Fibroblast of lung (primary cell): ENCODE measurements around the gene EPS8L2. TPM values are rescaled to one million over a fixed set of nuclear protein-coding genes. Genes with fewer than 3 reads are reported as not detected.
A peak's percentile ranks its signal among the peaks of the same experiment; 100 is the strongest.

Experiments used
- DNase-seq, 2 donors: peaks; one replicate each; pipeline versions ENCODE4 v3.0.0 to v3.0.0-alpha.2; 2010; ENCODE audit warnings: low read depth in 2 of 2
- H2AFZ ChIP-seq: 2 replicates; pipeline ENCODE4 v1.5.1; 2012; ENCODE audit warnings: low read length, control low read depth, inconsistent platforms
- H3K27ac ChIP-seq: 2 replicates; pipeline ENCODE4 v1.5.1; 2011; ENCODE audit warnings: low read length, control low read depth; ENCODE audit not compliant: insufficient read depth
- H3K27me3 ChIP-seq: 2 replicates; pipeline ENCODE4 v1.5.1; 2011; ENCODE audit warnings: mild to moderate bottlenecking, low read length; ENCODE audit not compliant: control insufficient read depth, insufficient read depth
- H3K36me3 ChIP-seq: 2 replicates; pipeline ENCODE4 v1.5.1; 2011; ENCODE audit warnings: low read length; ENCODE audit not compliant: control insufficient read depth, insufficient read depth
- H3K4me1 ChIP-seq: 2 replicates; pipeline ENCODE4 v1.5.1; 2011; ENCODE audit warnings: low read length; ENCODE audit not compliant: control insufficient read depth, insufficient read depth; ENCODE audit errors: extremely low read depth
- H3K4me2 ChIP-seq: 2 replicates; pipeline ENCODE4 v1.5.1; 2011; ENCODE audit warnings: low read length, control low read depth; ENCODE audit not compliant: insufficient read depth; ENCODE audit errors: extremely low read depth
- H3K4me3 ChIP-seq, 4 experiments: fragments of 200-600 bp in 1 of 4; sonication (generic) in 1 of 4; replicated peaks in 1 of 4; 2 replicates each; pipeline ENCODE4 v1.5.1; 2011 to 2016; ENCODE audit warnings: low read length in 4 of 4, low read depth in 3 of 4, mild to moderate bottlenecking in 3 of 4, control low read depth in 2 of 4, inconsistent platforms in 1 of 4, mixed read lengths in 1 of 4; ENCODE audit not compliant: insufficient read depth in 1 of 4; ENCODE audit errors: control extremely low read depth in 1 of 4
- H3K79me2 ChIP-seq: 2 replicates; pipeline ENCODE4 v1.5.1; 2012; ENCODE audit warnings: mild to moderate bottlenecking, low read length, inconsistent platforms; ENCODE audit not compliant: control insufficient read depth, insufficient read depth
- H3K9ac ChIP-seq: 2 replicates; pipeline ENCODE4 v1.5.1; 2011; ENCODE audit warnings: mild to moderate bottlenecking, low read length, control low read depth; ENCODE audit not compliant: insufficient read depth
- H3K9me3 ChIP-seq: 2 replicates; pipeline ENCODE4 v1.5.1; 2012; ENCODE audit warnings: low read depth, low read length; ENCODE audit not compliant: control insufficient read depth, insufficient read depth
- H4K20me1 ChIP-seq: 2 replicates; pipeline ENCODE4 v1.5.1; 2011; ENCODE audit warnings: low read length; ENCODE audit not compliant: control insufficient read depth, insufficient read depth; ENCODE audit errors: extremely low read depth
- CTCF ChIP-seq, 2 donors: IDR thresholded peaks in 1 of 2; conservative IDR thresholded peaks in 1 of 2; 1 replicate in 1 of 2; 2 replicates in 1 of 2; pipeline ENCODE4 v1.5.1; 2011 to 2012; ENCODE audit warnings: low read length in 2 of 2, control low read depth in 1 of 2, inconsistent platforms in 1 of 2, low read depth in 1 of 2, mild to moderate bottlenecking in 1 of 2
- EZH2 ChIP-seq: IDR thresholded peaks from 2 replicates; pipeline ENCODE4 v1.5.1; 2012; ENCODE audit warnings: low read length, control low read depth, mild to moderate bottlenecking; ENCODE audit errors: missing control alignments
- polyA plus RNA-seq, 2 donors: library from polyadenylated mRNA; depleted of rRNA in 1 of 2; stranded (reverse) in 1 of 2; unstranded in 1 of 2; fragments of >200 nt; gene quantifications; 2 replicates each; pipeline ENCODE4 v1.2.1, GENCODE V29; 2011 to 2012; ENCODE audit warnings: missing spikeins in 1 of 2
- total RNA-seq: library from RNA; depleted of rRNA; stranded (reverse); fragments of >200 nt; gene quantifications from 2 replicates; pipeline ENCODE4 v1.2.1, GENCODE V29; 2014

EPS8L2 gene
- total and polyA plus RNA-seq, 2 donors (not counting 1 experiment from before 2014, with no cell fraction given), result 18.4 to 54.2 TPM

GRCh38 chr11:693415-693831, 12.6 kb upstream of the EPS8L2 start:
- Histone ChIP-seq H4K20me1 (no peaks in the 10 kb centered on the region), H3K9me3 (no peaks in the 10 kb centered on the region), H3K36me3 (peaks cover 8% of the 10 kb centered on the region), H3K4me3 (peak overlapping the region; percentile 7 to 82 (median 30)), H2AFZ (no peak overlapping the region), H3K9ac (peak overlapping the region; percentile 46), H3K4me2 (peak overlapping the region; percentile 85), H3K79me2 (peaks cover 33% of the 10 kb centered on the region), H3K27ac (no peak overlapping the region), H3K4me1 (peaks cover 17% of the 10 kb centered on the region), H3K27me3 (no peaks in the 10 kb centered on the region)
- TF ChIP-seq EZH2 (no peak), CTCF (conservative IDR thresholded peaks at IDR 0.05 in 1 of 2, IDR thresholded peaks at IDR 0.05 in 1 of 2; ENCODE audit: low read depth in 1 of 2, low read length in 2 of 2) (no peak)
- DNase-seq, result peak in 1 of 2 donors; percentile 36

- H3K27ac ChIP-seq, result no peak overlapping the region
- no peak for DNase-seq
- H3K9me3 ChIP-seq, result no peaks in the 10 kb centered on the region
- H3K36me3 ChIP-seq, result peaks cover 4% of the 10 kb centered on the region
- peak overlapping the region; percentile 7 to 82 (median 43) for H3K4me3 ChIP-seq
- no peaks in the 10 kb centered on the region for H3K27me3 ChIP-seq
- no peaks in the 10 kb centered on the region for H4K20me1 ChIP-seq
- peak overlapping the region; percentile 30 for H3K9ac ChIP-seq
- H3K4me2 ChIP-seq, result peak overlapping the region; percentile 85
- TF ChIP-seq EZH2, result no peak
- TF ChIP-seq CTCF (conservative IDR thresholded peaks at IDR 0.05 in 1 of 2, IDR thresholded peaks at IDR 0.05 in 1 of 2; ENCODE audit: low read depth in 1 of 2, low read length in 2 of 2), result no peak
- peaks cover 33% of the 10 kb centered on the region for H3K79me2 ChIP-seq
- H2AFZ ChIP-seq, result no peak overlapping the region
- H3K4me1 ChIP-seq, result peaks cover 17% of the 10 kb centered on the region
Measured at GRCh38 chr11:693887-694562, 12.0 kb upstream of the EPS8L2 start.

- Histone ChIP-seq H3K27ac (peak within 1 kb of the TSS; percentile 97), H3K27me3 (no peaks in the 10 kb centered on the region), H2AFZ (peak within 1 kb of the TSS; percentile 79), H3K4me1 (peaks cover 17% of the 10 kb centered on the region), H3K4me3 (peak within 1 kb of the TSS; percentile 59 to 82 (median 68)), H3K9ac (peak within 1 kb of the TSS; percentile 99), H3K36me3 (peaks cover 4% of the 10 kb centered on the region), H3K9me3 (no peaks in the 10 kb centered on the region), H3K4me2 (peak within 1 kb of the TSS; percentile 85), H4K20me1 (no peaks in the 10 kb centered on the region), H3K79me2 (peaks cover 33% of the 10 kb centered on the region)
- TF ChIP-seq CTCF (conservative IDR thresholded peaks at IDR 0.05 in 1 of 2, IDR thresholded peaks at IDR 0.05 in 1 of 2; ENCODE audit: low read depth in 1 of 2, low read length in 2 of 2) (no peak), EZH2 (no peak)
- peak; percentile 90 to 97 for DNase-seq
Measured at GRCh38 chr11:694563-695287, 11.3 kb upstream of the EPS8L2 start, which contains the start of gene DEAF1. Gene DEAF1 (minus strand): TSS chr11:695222. CDS start chr11:695047, 175 bp downstream.
